GM23248 (cell line): ENCODE results near the gene NOL8. TPM values are rescaled to one million over a fixed set of nuclear protein-coding genes. Genes with fewer than 3 reads are reported as not detected.
A peak's percentile ranks its signal among the peaks of the same experiment; 100 is the strongest.

ENCODE experiments used
- DNase-seq: peaks from one replicate; pipeline ENCODE4 v3.0.0-alpha.2; 2015
- H2AFZ ChIP-seq: fragments of 200-600 bp; sonication (generic); 2 replicates; pipeline ENCODE4 v1.6.1; 2016; ENCODE audit warnings: antibody characterized with exemption
- H3F3A ChIP-seq: fragments of 200-600 bp; sonication (generic); 2 replicates; pipeline ENCODE4 v1.6.1; 2016; ENCODE audit warnings: mild to moderate bottlenecking, antibody characterized with exemption, mixed run types; ENCODE audit not compliant: insufficient read depth
- H3K27ac ChIP-seq: fragments of 200-600 bp; sonication (generic); 2 replicates; pipeline ENCODE4 v1.5.1; 2016; ENCODE audit warnings: mild to moderate bottlenecking
- H3K27me3 ChIP-seq: fragments of 200-600 bp; sonication (generic); replicated peaks from 2 replicates; pipeline ENCODE4 v1.6.1; 2016; ENCODE audit warnings: mild to moderate bottlenecking; ENCODE audit not compliant: insufficient read depth
- H3K36me3 ChIP-seq: fragments of 200-600 bp; sonication (generic); 2 replicates; pipeline ENCODE4 v1.6.1; 2016; ENCODE audit warnings: low read depth, mild to moderate bottlenecking
- H3K4me1 ChIP-seq: fragments of 200-600 bp; sonication (generic); 2 replicates; pipeline ENCODE4 v1.6.1; 2016; ENCODE audit warnings: mild to moderate bottlenecking; ENCODE audit not compliant: insufficient read depth
- H3K4me2 ChIP-seq: fragments of 200-600 bp; sonication (generic); one replicate; pipeline ENCODE4 v1.6.1; 2016; ENCODE audit warnings: mild to moderate bottlenecking; ENCODE audit not compliant: unreplicated experiment
- H3K4me3 ChIP-seq: fragments of 200-600 bp; sonication (generic); 2 replicates; pipeline ENCODE4 v1.5.1; 2016; ENCODE audit warnings: mild to moderate bottlenecking
- H3K79me2 ChIP-seq: fragments of 200-600 bp; sonication (generic); 2 replicates; pipeline ENCODE4 v1.6.1; 2016; ENCODE audit warnings: mild to moderate bottlenecking; ENCODE audit not compliant: insufficient read depth
- H3K9ac ChIP-seq: fragments of 200-600 bp; sonication (generic); 2 replicates; pipeline ENCODE4 v1.6.1; 2016; ENCODE audit warnings: mild to moderate bottlenecking
- H3K9me2 ChIP-seq: fragments of 200-600 bp; sonication (generic); 2 replicates; pipeline ENCODE4 v1.6.1; 2016; ENCODE audit warnings: mixed run types, mild to moderate bottlenecking, moderate library complexity; ENCODE audit not compliant: insufficient read depth
- H3K9me3 ChIP-seq: fragments of 200-600 bp; sonication (generic); one replicate; pipeline ENCODE4 v1.6.1; 2017; ENCODE audit warnings: low read depth
- H4K20me1 ChIP-seq: fragments of 200-600 bp; sonication (generic); 2 replicates; pipeline ENCODE4 v1.6.0; 2016; ENCODE audit not compliant: insufficient read depth
- EZH2 ChIP-seq: fragments of 200-600 bp; sonication (generic); IDR thresholded peaks from 2 replicates; pipeline ENCODE4 v1.6.1; 2018; ENCODE audit warnings: antibody characterized with exemption, mild to moderate bottlenecking; ENCODE audit not compliant: insufficient read depth, poor library complexity, severe bottlenecking
- EZH2phosphoT487 ChIP-seq: fragments of 200-600 bp; sonication (generic); IDR thresholded peaks from 2 replicates; pipeline ENCODE4 v1.6.1; 2018; ENCODE audit warnings: antibody characterized with exemption, moderate library complexity, mild to moderate bottlenecking, low read depth; ENCODE audit not compliant: insufficient read depth
- WGBS, 2 experiments: methylation state at CpG; one replicate each; pipeline ENCODE4 v1.1.6; 2015 to 2017; ENCODE audit warnings: low lambda C conversion rate in 2 of 2, low coverage in 1 of 2; ENCODE audit errors: missing lambda C conversion rate in 2 of 2; 5-methylcytosine and 5-hydroxymethylcytosine counted together
- in situ Hi-C: fragments of 300-500 bp; cut with MboI; formaldehyde crosslinking; loops from 2 replicates; pipeline ENCODE4 v1.15.0; 2020
- polyA plus RNA-seq: library from polyadenylated mRNA; unstranded; fragments of >200 nt; fragmentation: Nextera tagmentation; extraction: Ambion mirVana; gene quantifications from 2 replicates; pipeline ENCODE4 v1.2.1, GENCODE V29; 2016
- total RNA-seq: library from RNA; depleted of rRNA; stranded (reverse); fragments of >200 nt; shearing (Covaris generic); gene quantifications from 2 replicates; pipeline ENCODE4 v1.2.3, GENCODE V29; 2014

NOL8 gene
- total and polyA plus RNA-seq, 2 experiments from 2014 or later: 10.4 to 30.3 TPM

DNA sequence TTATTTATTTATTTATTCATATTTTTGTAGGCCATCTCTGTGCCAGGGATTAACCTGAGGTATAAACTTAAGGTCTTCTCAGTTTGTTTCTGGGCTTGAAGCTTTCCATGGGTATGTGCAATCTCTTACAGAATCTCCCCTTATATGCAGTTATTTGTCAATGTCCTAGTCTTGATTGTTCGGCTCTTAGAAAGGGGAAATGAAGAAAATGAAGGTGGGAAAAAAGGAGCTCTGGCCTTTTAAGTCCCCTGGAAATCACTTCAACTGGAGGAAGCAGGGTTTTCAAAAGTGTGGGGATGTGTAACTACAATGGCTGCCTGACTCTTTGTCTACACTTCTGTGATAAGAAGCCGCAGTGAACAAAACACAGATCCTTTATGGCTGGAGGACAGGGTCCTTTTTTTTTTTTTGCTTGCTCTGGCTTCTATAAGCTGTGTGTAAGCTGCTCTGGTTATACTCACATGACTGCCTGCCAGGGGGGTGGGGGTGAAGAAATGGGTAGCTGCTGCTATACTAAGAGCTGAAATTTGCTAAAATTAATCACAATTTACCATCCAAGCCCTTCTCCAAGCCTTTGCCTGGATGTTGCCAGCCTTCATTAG lies 34.3 kb upstream of the NOL8 start:
- Histone ChIP-seq H3K9me2 (no peaks in the 10 kb centered on the region), H3K79me2 (no peaks in the 10 kb centered on the region), H3K9ac (no peak overlapping the region), H3K27ac (no peak overlapping the region), H3K4me2 (no peak overlapping the region), H3K36me3 (no peaks in the 10 kb centered on the region), H3K27me3 (no peaks in the 10 kb centered on the region), H3K4me1 (no peaks in the 10 kb centered on the region), H2AFZ (no peak overlapping the region), H3K9me3 (no peaks in the 10 kb centered on the region), H4K20me1 (no peaks in the 10 kb centered on the region), H3K4me3 (no peak overlapping the region), H3F3A (no peaks in the 10 kb centered on the region)
- 44 to 49% methylated on average over 2 of the region's 2 CpGs for WGBS, 2 experiments
- DNase-seq: no peak
- in situ Hi-C loops: no loop called here
- TF ChIP-seq EZH2phosphoT487 (no peak), EZH2 (no peak)

DNA sequence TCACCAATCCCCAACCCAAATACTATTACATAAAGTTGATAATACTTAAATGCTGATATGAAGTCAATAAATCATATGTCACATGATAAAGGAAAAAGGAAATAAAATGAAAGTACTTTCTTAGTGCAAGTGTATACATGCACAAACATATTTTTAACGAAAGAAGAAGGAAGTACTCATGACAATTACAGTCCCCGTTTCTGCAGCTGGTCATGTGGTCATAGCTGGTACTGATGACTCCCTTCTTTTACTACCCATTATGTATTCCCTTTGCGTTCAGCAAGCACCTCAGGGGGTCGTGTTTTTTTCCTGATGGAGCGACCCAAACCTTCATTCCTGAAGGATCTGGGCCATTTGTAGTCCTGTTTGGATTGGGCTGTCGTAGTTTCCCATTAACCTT lies 27.9 kb upstream of the NOL8 start:
- WGBS, 2 experiments: 86 to 87% methylated on average over 6 of the region's 6 CpGs
- H3K9me3 ChIP-seq: no peaks in the 10 kb centered on the region
- no peak overlapping the region for H3K4me2 ChIP-seq
- H3K9ac ChIP-seq: no peak overlapping the region
- peaks cover 17% of the 10 kb centered on the region for H3K4me1 ChIP-seq
- H3K4me3 ChIP-seq: no peak overlapping the region
- no peaks in the 10 kb centered on the region for H3K36me3 ChIP-seq
- in situ Hi-C loops: no loop called here
- DNase-seq: no peak
- no peak overlapping the region for H2AFZ ChIP-seq
- H3K79me2 ChIP-seq: no peaks in the 10 kb centered on the region
- no peaks in the 10 kb centered on the region for H3K9me2 ChIP-seq
- H3F3A ChIP-seq: peaks cover 16% of the 10 kb centered on the region
- no peaks in the 10 kb centered on the region for H4K20me1 ChIP-seq
- TF ChIP-seq EZH2 (no peak), EZH2phosphoT487 (no peak)
- H3K27me3 ChIP-seq: no peaks in the 10 kb centered on the region
- no peak overlapping the region for H3K27ac ChIP-seq

GRCh38 chr9:92350740-92351133 lies 25.6 kb upstream of the NOL8 start:
- peak overlapping the region; percentile 39 for H3K9ac ChIP-seq
- peak overlapping the region; percentile 72 for H3K4me2 ChIP-seq
- DNase-seq: no peak
- H3K27me3 ChIP-seq: no peaks in the 10 kb centered on the region
- H3K9me3 ChIP-seq: no peaks in the 10 kb centered on the region
- H2AFZ ChIP-seq: peak overlapping the region; percentile 62
- no peaks in the 10 kb centered on the region for H4K20me1 ChIP-seq
- peak overlapping the region; percentile 51 for H3K4me3 ChIP-seq
- H3F3A ChIP-seq: peaks cover 16% of the 10 kb centered on the region
- no peaks in the 10 kb centered on the region for H3K36me3 ChIP-seq
- in situ Hi-C loops: no loop called here
- H3K27ac ChIP-seq: peak overlapping the region; percentile 73
- TF ChIP-seq EZH2phosphoT487 (no peak), EZH2 (no peak)
- peaks cover 17% of the 10 kb centered on the region for H3K4me1 ChIP-seq
- H3K9me2 ChIP-seq: no peaks in the 10 kb centered on the region
- no peaks in the 10 kb centered on the region for H3K79me2 ChIP-seq

GRCh38 chr9:92349771-92350739 lies 24.9 kb upstream of the NOL8 start:
- H3K27ac ChIP-seq: peak overlapping the region; percentile 73
- peak overlapping the region; percentile 72 for H3K4me2 ChIP-seq
- H2AFZ ChIP-seq: peak overlapping the region; percentile 62

More at GRCh38 chr9:92349771-92350739, 24.9 kb upstream of the NOL8 start:
- no peak for TF ChIP-seq EZH2
- no peak for TF ChIP-seq EZH2phosphoT487
- H3K9me2 ChIP-seq: no peaks in the 10 kb centered on the region
- peaks cover 17% of the 10 kb centered on the region for H3K4me1 ChIP-seq
- H3K4me3 ChIP-seq: peak overlapping the region; percentile 51
- in situ Hi-C loops: loop anchor here (5.0 kb wide), 1 partner anchor 82 kb away; no protein-coding TSS in a partner anchor
- H3F3A ChIP-seq: peaks cover 16% of the 10 kb centered on the region
- H3K36me3 ChIP-seq: no peaks in the 10 kb centered on the region
- H4K20me1 ChIP-seq: no peaks in the 10 kb centered on the region
- H3K27me3 ChIP-seq: no peaks in the 10 kb centered on the region
- H3K9ac ChIP-seq: peak overlapping the region; percentile 39
- peak; percentile 70 for DNase-seq
- 7 to 10% methylated on average over 7 of the region's 7 CpGs for WGBS, 2 experiments
- H3K79me2 ChIP-seq: no peaks in the 10 kb centered on the region
- no peaks in the 10 kb centered on the region for H3K9me3 ChIP-seq
